ENCODE data around the gene ADAMTS4. TPM values are rescaled to one million over a fixed set of nuclear protein-coding genes. Genes with fewer than 3 reads are reported as not detected.

The ADAMTS4 gene
- total RNA-seq, 1 experiment from 2014 or later, result 9.1 TPM

- TF ChIP-seq FOXP4 (CRISPR knock-in tag; IDR thresholded peaks at IDR 0.05), result peak; percentile 78
- no peak for TF ChIP-seq GTF2I (CRISPR knock-in tag; conservative IDR thresholded peaks at IDR 0.05)
- TF ChIP-seq ZNF232 (CRISPR knock-in tag; IDR thresholded peaks at IDR 0.05), result peak; percentile 84; the same call in 1 of the 2 replicates
- TF ChIP-seq ETV6 (CRISPR knock-in tag; IDR thresholded peaks at IDR 0.05), result peak; percentile 59; the same call in 1 of the 2 replicates
Observed at GRCh38 chr1:161177112-161177935, 21.5 kb downstream of the ADAMTS4 start, which contains the start of gene B4GALT3 (continued).

- POLR2A ChIA-PET, result interaction anchor here (0.9 to 1.7 kb wide), 7 partner anchors 10 to 137 kb away, joined by 3 to 9 read pairs (median 3); partner anchors contain the start of genes ADAMTS4, DEDD, PPOX and SDHC
- no peaks in the 10 kb centered on the region for H3K27me3 Mint-ChIP-seq (ENCODE audit: low read depth)
- no peaks in the 10 kb centered on the region for H3K9me3 Mint-ChIP-seq
- H3K27ac Mint-ChIP-seq, result peak overlapping the region; percentile 100; the same call in 1 of the 2 replicates
- CTCF ChIA-PET, result interaction anchor here (1.1 to 2.5 kb wide), 13 partner anchors 8 to 205 kb away, joined by 3 to 41 read pairs (median 6); partner anchors contain the start of genes KLHDC9, NDUFS2, PPOX and TOMM40L
- peaks cover 20% of the 10 kb centered on the region for H3K4me1 Mint-ChIP-seq
- peaks cover 34% of the 10 kb centered on the region for H3K36me3 Mint-ChIP-seq
- TF ChIP-seq TP53 (CRISPR knock-in tag; IDR thresholded peaks at IDR 0.05), result 0 out of 2 replicates have a peak, but pooled peaks have one; percentile 1
- no peak for TF ChIP-seq HMGA2 (CRISPR knock-in tag; IDR thresholded peaks at IDR 0.05)
- TF ChIP-seq ZNF138 (CRISPR knock-in tag; conservative IDR thresholded peaks at IDR 0.05), result no peak
- DNase-seq (ENCODE audit: low spot score), result no peak
- H3K4me3 Mint-ChIP-seq, result peak overlapping the region; percentile 97
- ATAC-seq, result peak; percentile 4
Observed at GRCh38 chr1:161176468-161177111, 22.3 kb downstream of the ADAMTS4 start.

GRCh38 chr1:161175771-161176453 is 22.9 kb downstream of the ADAMTS4 start:
- H3K4me3 Mint-ChIP-seq, result peak overlapping the region; percentile 97
- CTCF ChIA-PET, result interaction anchor here (1.1 to 2.5 kb wide), 5 partner anchors 8 to 104 kb away, joined by 3 to 41 read pairs (median 7); partner anchors contain the start of genes PPOX and TOMM40L
- H3K27me3 Mint-ChIP-seq (ENCODE audit: low read depth), result no peaks in the 10 kb centered on the region
- no peak for ATAC-seq
- peaks cover 39% of the 10 kb centered on the region for H3K36me3 Mint-ChIP-seq
- TF ChIP-seq USF1 (CRISPR knock-in tag; IDR thresholded peaks at IDR 0.05) (no peak), ATF6 (CRISPR knock-in tag; IDR thresholded peaks at IDR 0.05) (no peak), HMGXB4 (CRISPR knock-in tag; IDR thresholded peaks at IDR 0.05) (no peak), PREB (CRISPR knock-in tag; IDR thresholded peaks at IDR 0.05; ENCODE audit: borderline replicate concordance) (no peak), ZBTB43 (CRISPR knock-in tag; IDR thresholded peaks at IDR 0.05) (no peak), GRHL2 (CRISPR knock-in tag; IDR thresholded peaks at IDR 0.05; ENCODE audit: insufficient replicate concordance, severe bottlenecking) (no peak), FOXP4 (CRISPR knock-in tag; IDR thresholded peaks at IDR 0.05) (no peak), NFE2L1 (CRISPR knock-in tag; IDR thresholded peaks at IDR 0.05) (no peak), CREB1 (CRISPR knock-in tag; IDR thresholded peaks at IDR 0.05) (no peak)
- no peak for DNase-seq (ENCODE audit: low spot score)
- POLR2A ChIA-PET, result interaction anchor here (1.1 to 1.5 kb wide), 2 partner anchors 44 to 130 kb away, joined by 3 to 5 read pairs; partner anchors contain the start of gene DEDD
- H3K4me1 Mint-ChIP-seq, result peaks cover 20% of the 10 kb centered on the region
- peak overlapping the region; percentile 60; the same call in 1 of the 2 replicates for H3K27ac Mint-ChIP-seq
- no peaks in the 10 kb centered on the region for H3K9me3 Mint-ChIP-seq
